Tongue (tissue), 2 donors: ENCODE results near the gene CREB3L2. TPM values are rescaled to one million over a fixed set of nuclear protein-coding genes. Genes with fewer than 3 reads are reported as not detected.
"Not testable (repeated sequence)": the region's sequence is repeated elsewhere in the genome, so short reads cannot be mapped to it uniquely, and the experiment has no call there.

Experiments used
- DNase-seq: peaks from one replicate; pipeline ENCODE4 v3.0.0-alpha.2; 2015
- total RNA-seq: library from RNA; depleted of rRNA; stranded (reverse); fragments of >200 nt; gene quantifications from one replicate; pipeline ENCODE4 v1.2.3, GENCODE V29; 2014

The CREB3L2 gene
- total RNA-seq, 1 donor from 2014 or later = 35.6 TPM

GRCh38 chr7:137968890-137969289 lies 33.0 kb downstream of the CREB3L2 start:
- DNase-seq = no peak

GRCh38 chr7:137968339-137968738 lies 33.5 kb downstream of the CREB3L2 start:
- not testable (repeated sequence) for DNase-seq

GRCh38 chr7:137967143-137968018 lies 34.5 kb downstream of the CREB3L2 start:
- no peak for DNase-seq

GRCh38 chr7:137966641-137967142 lies 35.2 kb downstream of the CREB3L2 start:
- DNase-seq = no peak

- no peak for DNase-seq
These were observed 35.8 kb downstream of the CREB3L2 start for GRCh38 chr7:137965942-137966640.

- no peak for DNase-seq
These were observed 36.9 kb downstream of the CREB3L2 start for GRCh38 chr7:137964824-137965545.

- no peak for DNase-seq
These were observed 38.9 kb downstream of the CREB3L2 start for GRCh38 chr7:137962875-137963507.

- no peak for DNase-seq
These were observed 39.4 kb downstream of the CREB3L2 start for GRCh38 chr7:137962491-137962874.

GRCh38 chr7:137961200-137962177 lies 40.4 kb downstream of the CREB3L2 start:
- no peak for DNase-seq

GRCh38 chr7:137960020-137960419 lies 41.9 kb downstream of the CREB3L2 start:
- DNase-seq = no peak

GRCh38 chr7:137958470-137959431 lies 43.1 kb downstream of the CREB3L2 start:
- no peak for DNase-seq

GRCh38 chr7:137957887-137958286 lies 44.0 kb downstream of the CREB3L2 start:
- no peak for DNase-seq

GRCh38 chr7:137956591-137956990 lies 45.3 kb downstream of the CREB3L2 start:
- DNase-seq = no peak

GRCh38 chr7:137956183-137956582 lies 45.7 kb downstream of the CREB3L2 start:
- no peak for DNase-seq

- DNase-seq = no peak
These were observed 47.3 kb downstream of the CREB3L2 start for GRCh38 chr7:137954614-137955013.

- DNase-seq = peak; percentile 88
These were observed 48.0 kb downstream of the CREB3L2 start for GRCh38 chr7:137953665-137954470.

GRCh38 chr7:137953043-137953664 lies 48.7 kb downstream of the CREB3L2 start:
- DNase-seq = peak; percentile 69

GRCh38 chr7:137952426-137952805 lies 49.5 kb downstream of the CREB3L2 start:
- no peak for DNase-seq
